Measurements from ENCODE around the gene ONECUT3. TPM values are rescaled to one million over a fixed set of nuclear protein-coding genes. Genes with fewer than 3 reads are reported as not detected.
A peak's percentile ranks its signal among the peaks of the same experiment; 100 is the strongest.

ONECUT3 gene
- total and polyA plus RNA-seq, 9 of the 15 experiments (the other 6 are each of a cell fraction or from before 2014, with no cell fraction given): not detected

DNA sequence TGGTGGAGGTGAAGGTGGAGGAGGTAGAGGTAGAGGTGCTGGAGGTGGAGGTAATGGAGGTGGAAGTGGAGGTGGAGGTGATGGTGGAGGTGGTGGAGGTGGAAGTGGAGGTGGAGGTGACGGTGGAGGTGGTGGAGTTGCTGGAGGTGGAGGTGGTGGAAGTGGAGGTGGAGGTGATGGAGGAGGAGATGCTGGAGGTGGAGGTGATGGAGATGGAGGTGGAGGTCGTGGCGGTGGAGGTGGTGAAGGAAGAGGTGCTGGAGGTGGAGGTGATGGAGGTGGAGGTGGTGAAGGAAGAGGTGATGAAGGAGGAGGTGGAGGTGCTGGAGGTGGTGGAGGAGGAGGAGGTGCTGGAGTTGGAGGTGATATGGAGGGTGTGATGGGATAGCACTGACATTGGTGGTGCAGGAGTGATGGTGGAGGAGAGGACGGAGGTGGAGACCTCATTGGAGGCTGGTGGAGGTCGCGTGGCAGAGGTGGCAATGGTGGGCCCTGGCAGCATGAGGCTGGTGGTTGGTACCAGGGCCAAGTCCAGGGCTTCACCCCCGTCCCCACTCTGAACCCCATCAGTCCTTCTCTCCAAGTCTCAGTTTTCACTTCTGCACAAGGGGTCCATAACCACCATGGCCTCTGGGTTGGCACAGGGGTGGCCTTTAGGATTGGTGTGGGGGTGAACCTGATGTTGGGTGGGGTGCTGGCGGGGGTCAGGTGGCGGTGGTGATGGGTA, 15.8 kb downstream of the ONECUT3 start (continued):
- TF ChIP-seq MEIS2 (IDR thresholded peaks at IDR 0.05; ENCODE audit: partially characterized antibody) (no peak), RBM39 (optimal IDR thresholded peaks at IDR 0.05; ENCODE audit: low read depth, low read length) (no peak), PHB (CRISPR knock-in tag; IDR thresholded peaks at IDR 0.05) (no peak), BCOR (IDR thresholded peaks at IDR 0.05) (peak; percentile 52; the same call in 1 of the 2 replicates), RAD21 (CRISPR knock-in tag; conservative IDR thresholded peaks at IDR 0.05 in 1 of 2, IDR thresholded peaks at IDR 0.05 in 1 of 2) (no peak), POLR3G (IDR thresholded peaks at IDR 0.05; ENCODE audit: extremely low read depth, insufficient read length, insufficient replicate concordance) (no peak), SAFB2 (IDR thresholded peaks at IDR 0.05; ENCODE audit: borderline replicate concordance, low read depth, low read length, severe bottlenecking) (no peak)
- TF ChIP-seq, protein P1, sequence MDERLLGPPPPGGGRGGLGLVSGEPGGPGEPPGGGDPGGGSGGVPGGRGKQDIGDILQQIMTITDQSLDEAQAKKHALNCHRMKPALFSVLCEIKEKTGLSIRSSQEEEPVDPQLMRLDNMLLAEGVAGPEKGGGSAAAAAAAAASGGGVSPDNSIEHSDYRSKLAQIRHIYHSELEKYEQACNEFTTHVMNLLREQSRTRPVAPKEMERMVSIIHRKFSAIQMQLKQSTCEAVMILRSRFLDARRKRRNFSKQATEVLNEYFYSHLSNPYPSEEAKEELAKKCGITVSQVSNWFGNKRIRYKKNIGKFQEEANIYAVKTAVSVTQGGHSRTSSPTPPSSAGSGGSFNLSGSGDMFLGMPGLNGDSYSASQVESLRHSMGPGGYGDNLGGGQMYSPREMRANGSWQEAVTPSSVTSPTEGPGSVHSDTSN (CRISPR knock-in tag; IDR thresholded peaks at IDR 0.05; ENCODE audit: low read depth): no peak
- TF ChIP-seq, protein P1 (tag; conservative IDR thresholded peaks at IDR 0.05; ENCODE audit: low read depth): no peak
